Stimulated activated CD8-positive, alpha-beta memory T cell treated with anti-CD3 and anti-CD28 coated beads, Interleukin-7, amount 100 ng/mL, for 4 hours (primary cell): ENCODE results near the gene PRKACA.
A peak's percentile ranks its signal among the peaks of the same experiment; 100 is the strongest.

ENCODE experiments used
- DNase-seq, 2 donors: peaks; one replicate each; pipeline ENCODE4 v3.0.0-alpha.2; 2020; ENCODE audit warnings: low read depth in 2 of 2

Gene PRKACA

GRCh38 chr19:14093117-14093823 is 24.3 kb downstream of the PRKACA start:
- no peak for DNase-seq

GRCh38 chr19:14091813-14092462 is 25.6 kb downstream of the PRKACA start:
- peak in 1 of 2 donors; percentile 39 for DNase-seq

- peak in 1 of 2 donors; percentile 50 for DNase-seq
Observed at GRCh38 chr19:14091081-14091812, 26.3 kb downstream of the PRKACA start.

- peak; percentile 77 to 91 for DNase-seq
Observed at GRCh38 chr19:14090509-14091080, 27.0 kb downstream of the PRKACA start, which contains the start of gene SAMD1. Gene SAMD1 (minus strand): TSS chr19:14090751.

- peak in 1 of 2 donors; percentile 42 for DNase-seq
Observed at GRCh38 chr19:14089662-14090508, 27.7 kb downstream of the PRKACA start.

GRCh38 chr19:14089412-14089661 is 28.2 kb downstream of the PRKACA start:
- DNase-seq: no peak

- DNase-seq: no peak
Observed at GRCh38 chr19:14088634-14089411, 28.7 kb downstream of the PRKACA start.

GRCh38 chr19:14086098-14086497 is 31.5 kb downstream of the PRKACA start:
- no peak for DNase-seq

- DNase-seq: no peak
Observed at GRCh38 chr19:14085309-14085995, 32.1 kb downstream of the PRKACA start, which contains the start of gene C19orf67. Gene C19orf67 (minus strand): TSS chr19:14085783. CDS start chr19:14085627, 156 bp downstream.

GRCh38 chr19:14082675-14082960 is 34.9 kb downstream of the PRKACA start:
- no peak for DNase-seq

- no peak for DNase-seq
Observed at GRCh38 chr19:14081797-14082674, 35.5 kb downstream of the PRKACA start.

GRCh38 chr19:14080887-14081796 is 36.4 kb downstream of the PRKACA start:
- peak; percentile 97 to 100 for DNase-seq

- DNase-seq: no peak
Observed at GRCh38 chr19:14078411-14078810, 39.2 kb downstream of the PRKACA start.

- DNase-seq: no peak
Observed at GRCh38 chr19:14073925-14074838, 43.4 kb downstream of the PRKACA start.

- DNase-seq: peak in 1 of 2 donors; percentile 69
Observed at GRCh38 chr19:14073261-14073924, 44.2 kb downstream of the PRKACA start.

GRCh38 chr19:14072535-14073260 is 44.9 kb downstream of the PRKACA start, which contains the start of gene MISP3:
Gene MISP3 (plus strand): TSS chr19:14072786. CDS start chr19:14073310, 524 bp downstream.
- DNase-seq: peak in 1 of 2 donors; percentile 21
